ENCODE results near the gene ELL3. TPM values are rescaled to one million over a fixed set of nuclear protein-coding genes. Genes with fewer than 3 reads are reported as not detected.
"Not testable (repeated sequence)": the region's sequence is repeated elsewhere in the genome, so short reads cannot be mapped to it uniquely, and the experiment has no call there.

The ELL3 gene, protein sequence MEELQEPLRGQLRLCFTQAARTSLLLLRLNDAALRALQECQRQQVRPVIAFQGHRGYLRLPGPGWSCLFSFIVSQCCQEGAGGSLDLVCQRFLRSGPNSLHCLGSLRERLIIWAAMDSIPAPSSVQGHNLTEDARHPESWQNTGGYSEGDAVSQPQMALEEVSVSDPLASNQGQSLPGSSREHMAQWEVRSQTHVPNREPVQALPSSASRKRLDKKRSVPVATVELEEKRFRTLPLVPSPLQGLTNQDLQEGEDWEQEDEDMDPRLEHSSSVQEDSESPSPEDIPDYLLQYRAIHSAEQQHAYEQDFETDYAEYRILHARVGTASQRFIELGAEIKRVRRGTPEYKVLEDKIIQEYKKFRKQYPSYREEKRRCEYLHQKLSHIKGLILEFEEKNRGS
- total RNA-seq = 5.4 TPM
- polyA plus RNA-seq = 4.1 TPM

DNA sequence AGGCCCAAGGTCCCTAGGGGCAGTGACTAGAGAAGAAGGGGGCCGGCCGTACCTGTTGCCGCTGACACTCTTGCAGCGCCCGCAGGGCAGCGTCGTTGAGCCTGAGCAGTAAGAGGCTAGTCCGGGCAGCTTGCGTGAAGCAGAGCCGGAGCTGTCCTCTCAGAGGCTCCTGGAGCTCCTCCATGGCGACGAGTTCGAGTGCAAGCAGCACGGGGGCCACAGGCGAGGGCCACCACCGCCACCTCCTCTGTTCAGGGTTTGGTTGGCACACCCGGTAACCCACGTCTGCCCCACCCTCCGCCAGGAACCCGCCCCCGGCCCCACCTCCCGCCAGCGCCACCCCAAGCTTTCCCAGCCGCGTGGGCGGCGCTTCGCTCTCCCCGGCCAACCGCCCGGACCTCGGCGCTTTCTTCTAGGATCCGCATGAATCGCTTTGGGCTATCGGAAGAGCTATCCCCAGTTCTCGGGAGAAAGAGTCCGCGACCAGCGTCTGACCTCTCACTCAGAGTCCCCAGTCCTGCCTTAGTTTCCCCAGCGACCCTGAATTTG is at the start of gene ELL3:
TSS of gene ELL3 (minus strand) at position 249 of the 549 bp plus-strand sequence. CDS start at position 184, 65 bp downstream.
- no peak for DNase-seq (ENCODE audit: extremely low spot score)
- WGBS = under 1% methylated on average over 41 of the region's 41 CpGs
- Histone ChIP-seq H3K27ac (ENCODE audit: low read depth) (peak within 1 kb of the TSS; percentile 64), H3K36me3 (ENCODE audit: insufficient read depth) (peaks cover 4% of the 10 kb centered on the region), H3K4me1 (ENCODE audit: insufficient read depth) (no peaks in the 10 kb centered on the region), H3K4me3 (ENCODE audit: low read depth, low read length) (peak within 1 kb of the TSS; percentile 55)

DNA sequence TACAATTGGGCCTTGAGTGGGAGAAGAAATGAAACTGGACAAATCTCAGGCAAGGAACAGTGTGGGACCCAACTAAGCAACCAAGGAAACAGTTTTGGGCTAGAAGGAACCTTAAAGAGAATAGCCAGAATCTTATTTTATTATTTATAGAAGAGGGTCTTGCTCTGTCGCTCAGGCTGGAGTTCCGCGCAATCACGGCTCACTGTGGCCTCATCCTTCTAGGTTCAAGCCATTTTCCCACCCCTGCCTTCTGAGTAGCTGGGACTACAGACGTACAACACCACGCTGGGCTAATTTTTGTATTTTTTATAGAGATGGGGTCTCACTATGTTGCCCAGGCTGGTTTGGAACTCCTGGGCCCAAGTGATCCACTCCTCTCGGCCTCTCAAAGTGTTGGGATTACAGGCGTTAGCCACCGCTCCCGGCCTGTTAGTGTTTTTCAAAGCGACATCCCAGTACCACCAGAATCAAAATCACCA is 49.3 kb upstream of the ELL3 start:
- 96% methylated on average over 11 of the region's 11 CpGs for WGBS
- no peak overlapping the region for H3K27ac ChIP-seq (ENCODE audit: low read depth)
- H3K36me3 ChIP-seq (ENCODE audit: insufficient read depth) = no peaks in the 10 kb centered on the region
- DNase-seq (ENCODE audit: extremely low spot score) = no peak
- no peaks in the 10 kb centered on the region for H3K4me1 ChIP-seq (ENCODE audit: insufficient read depth)
- H3K4me3 ChIP-seq (ENCODE audit: low read depth, low read length) = no peak overlapping the region

DNA sequence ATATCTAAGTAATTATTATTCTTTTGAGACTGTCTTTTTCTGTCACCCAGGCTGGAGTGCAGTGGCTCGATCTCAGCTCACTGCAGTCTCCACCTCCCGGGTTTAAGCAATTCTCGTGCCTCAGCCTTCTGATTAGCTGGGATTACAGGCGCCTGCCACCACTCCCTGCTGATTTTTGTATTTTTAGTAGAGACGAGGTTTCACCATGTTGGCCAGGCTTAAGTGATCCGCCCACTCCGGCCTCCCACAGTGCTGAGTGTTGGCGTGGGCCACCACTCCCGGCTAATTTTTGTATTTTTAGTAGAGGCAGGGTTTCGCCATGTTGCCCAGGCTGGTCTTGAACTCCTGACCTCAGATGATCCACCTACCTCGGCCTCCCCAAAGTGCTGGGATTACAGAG is 48.5 kb upstream of the ELL3 start:
- not testable (repeated sequence) for H3K4me3 ChIP-seq (ENCODE audit: low read depth, low read length); H3K36me3 ChIP-seq (ENCODE audit: insufficient read depth); H3K4me1 ChIP-seq (ENCODE audit: insufficient read depth); DNase-seq (ENCODE audit: extremely low spot score); H3K27ac ChIP-seq (ENCODE audit: low read depth)
- 95% methylated on average over 11 of the region's 11 CpGs for WGBS

DNA sequence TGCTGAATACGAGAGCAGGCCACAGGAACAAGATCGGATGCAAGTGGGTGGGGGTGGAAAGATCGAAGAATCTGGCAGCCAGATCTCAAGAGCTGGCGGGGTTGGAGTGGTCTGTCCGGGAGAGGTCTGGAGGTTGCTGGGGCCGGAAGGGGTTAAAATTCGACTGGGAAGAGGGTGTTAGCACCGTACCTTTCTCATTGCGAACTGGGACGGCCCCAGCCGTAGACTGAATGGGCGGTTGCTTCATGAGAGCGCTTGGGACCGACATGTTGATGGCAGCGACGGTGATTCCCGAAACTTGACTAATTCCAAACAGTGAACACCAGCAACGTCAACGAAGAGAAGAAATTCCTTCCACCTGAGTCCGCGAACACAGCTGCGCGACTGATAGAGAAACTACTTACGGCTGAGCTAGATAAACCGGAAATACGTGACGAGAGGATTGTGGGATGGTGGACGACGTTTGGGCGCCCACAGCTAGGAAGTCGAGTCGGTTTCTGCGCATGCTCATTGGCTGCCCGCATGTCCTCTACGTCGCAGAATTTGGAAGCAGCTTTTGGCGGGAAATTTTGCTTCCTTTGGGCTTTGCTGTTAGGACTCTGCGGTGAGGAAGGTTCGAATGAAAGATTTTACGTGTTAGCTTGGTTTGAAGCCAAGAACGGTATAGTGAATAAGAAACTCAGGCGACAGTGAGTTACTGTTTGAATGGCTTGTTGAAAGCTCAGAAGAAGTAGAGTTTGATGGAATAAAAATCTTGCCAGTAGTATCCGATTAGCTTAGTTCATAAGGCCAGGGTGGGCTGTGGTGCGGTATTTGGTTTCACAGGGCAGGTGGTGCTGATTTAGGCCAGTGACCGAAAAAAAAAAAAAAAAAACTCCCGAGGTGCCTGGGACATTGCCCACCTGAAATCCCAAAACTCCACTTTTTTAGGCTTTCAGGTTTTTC is 47.8 kb upstream of the ELL3 start, which contains the start of gene MFAP1:
TSS of gene MFAP1 (minus strand) at position 389 of the 945 bp plus-strand sequence. CDS start at position 268, 121 bp downstream.
- peak within 1 kb of the TSS; percentile 70 for H3K4me3 ChIP-seq (ENCODE audit: low read depth, low read length)
- WGBS = 9% methylated on average over 46 of the region's 46 CpGs
- peak within 1 kb of the TSS; percentile 92 for H3K27ac ChIP-seq (ENCODE audit: low read depth)
- no peaks in the 10 kb centered on the region for H3K36me3 ChIP-seq (ENCODE audit: insufficient read depth)
- no peaks in the 10 kb centered on the region for H3K4me1 ChIP-seq (ENCODE audit: insufficient read depth)
- peak; percentile 95 for DNase-seq (ENCODE audit: extremely low spot score)

DNA sequence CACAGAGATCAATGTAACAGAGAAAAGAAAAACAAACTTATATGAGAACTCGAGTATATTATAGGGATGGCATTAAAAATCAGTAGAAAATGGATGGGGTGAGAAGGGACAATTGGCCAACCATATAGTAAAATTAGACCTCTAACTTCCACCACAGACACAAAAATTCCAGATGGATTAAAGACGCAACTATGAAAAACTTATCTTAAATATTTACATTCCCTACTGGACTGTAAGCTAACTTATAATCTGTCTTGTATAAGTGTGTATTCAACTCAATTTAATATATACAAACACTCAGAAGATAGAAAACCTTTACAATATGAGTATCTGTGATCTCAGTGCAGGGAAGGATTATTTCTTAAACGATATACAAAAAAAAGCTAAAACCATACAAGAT is 44.7 kb upstream of the ELL3 start:
- DNase-seq (ENCODE audit: extremely low spot score) = no peak
- Histone ChIP-seq H3K36me3 (ENCODE audit: insufficient read depth) (peaks cover 2% of the 10 kb centered on the region), H3K27ac (ENCODE audit: low read depth) (no peak overlapping the region), H3K4me3 (ENCODE audit: low read depth, low read length) (no peak overlapping the region), H3K4me1 (ENCODE audit: insufficient read depth) (no peaks in the 10 kb centered on the region)
- 26% methylated on average over 3 of the region's 3 CpGs for WGBS

- H3K4me1 ChIP-seq (ENCODE audit: insufficient read depth); H3K4me3 ChIP-seq (ENCODE audit: low read depth, low read length); H3K27ac ChIP-seq (ENCODE audit: low read depth); DNase-seq (ENCODE audit: extremely low spot score); H3K36me3 ChIP-seq (ENCODE audit: insufficient read depth): not testable (repeated sequence)
- WGBS = 94% methylated on average over 5 of the region's 5 CpGs
Observed at GRCh38 chr15:43815064-43815463, 38.3 kb upstream of the ELL3 start.

DNA sequence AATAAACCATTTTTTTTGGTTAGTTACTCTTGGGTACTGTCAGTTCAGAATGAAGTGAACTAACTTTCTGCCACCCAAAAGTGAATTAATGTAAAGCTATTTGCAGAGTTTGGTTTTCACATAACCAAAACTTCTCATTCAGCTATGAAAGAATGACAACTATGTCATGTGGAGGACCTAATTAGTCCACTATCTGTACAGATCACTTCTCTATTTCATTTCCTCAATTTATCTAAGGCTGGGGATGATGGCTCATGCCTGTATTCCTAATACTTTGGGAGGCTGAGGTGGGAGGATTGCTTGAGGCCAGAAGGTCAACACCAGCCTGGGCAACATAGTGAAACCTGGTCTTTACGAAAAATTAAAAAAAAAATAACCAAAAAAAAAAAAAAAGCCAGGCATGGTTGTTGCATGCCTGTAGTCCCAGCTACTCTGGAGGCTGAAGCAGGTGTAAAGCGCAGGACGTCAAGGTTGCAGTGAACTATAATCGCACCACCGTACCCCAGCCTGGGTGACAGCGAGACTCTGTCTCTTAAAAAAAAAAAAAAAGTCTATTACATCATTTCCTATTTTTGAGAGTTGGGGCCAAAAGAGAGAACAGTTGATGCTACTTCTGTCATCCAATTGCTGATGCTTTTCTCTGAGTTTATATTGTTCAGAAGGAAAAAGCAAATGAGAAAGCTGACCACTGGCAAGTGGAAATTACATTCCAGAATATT is 32.4 kb upstream of the ELL3 start:
- Histone ChIP-seq H3K27ac (ENCODE audit: low read depth) (no peak overlapping the region), H3K36me3 (ENCODE audit: insufficient read depth) (peaks cover 13% of the 10 kb centered on the region), H3K4me1 (ENCODE audit: insufficient read depth) (no peaks in the 10 kb centered on the region), H3K4me3 (ENCODE audit: low read depth, low read length) (no peak overlapping the region)
- DNase-seq (ENCODE audit: extremely low spot score) = no peak
- 90% methylated on average over 6 of the region's 6 CpGs for WGBS

- DNase-seq (ENCODE audit: extremely low spot score) = no peak
- 94% methylated on average over 5 of the region's 5 CpGs for WGBS
- H3K27ac ChIP-seq (ENCODE audit: low read depth) = no peak overlapping the region
- no peaks in the 10 kb centered on the region for H3K4me1 ChIP-seq (ENCODE audit: insufficient read depth)
- H3K36me3 ChIP-seq (ENCODE audit: insufficient read depth) = peaks cover 13% of the 10 kb centered on the region
- H3K4me3 ChIP-seq (ENCODE audit: low read depth, low read length) = no peak overlapping the region
Observed at GRCh38 chr15:43808435-43808950, 31.7 kb upstream of the ELL3 start.

DNA sequence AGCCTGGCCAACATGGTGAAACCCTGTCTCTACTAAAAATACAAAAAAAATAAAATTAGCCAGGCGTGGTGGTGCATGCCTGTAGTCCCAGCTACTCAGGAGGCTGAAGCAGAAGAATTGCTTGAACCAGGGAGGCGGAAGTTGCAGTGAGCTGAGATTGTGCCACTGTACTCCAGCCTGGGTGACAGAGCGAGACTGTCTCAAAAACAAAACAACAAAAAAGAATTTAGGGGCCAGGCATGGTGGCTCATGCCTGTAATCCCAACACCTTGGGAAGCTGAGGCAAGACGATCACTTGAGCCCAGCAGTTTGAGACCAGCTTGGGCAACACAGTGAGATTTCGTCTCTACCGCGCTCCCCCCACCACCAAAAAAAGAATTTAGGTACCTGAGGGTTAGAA is 25.9 kb upstream of the ELL3 start:
- WGBS = 97% methylated on average over 7 of the region's 7 CpGs
- DNase-seq (ENCODE audit: extremely low spot score); H3K36me3 ChIP-seq (ENCODE audit: insufficient read depth); H3K4me3 ChIP-seq (ENCODE audit: low read depth, low read length); H3K27ac ChIP-seq (ENCODE audit: low read depth); H3K4me1 ChIP-seq (ENCODE audit: insufficient read depth): not testable (repeated sequence)

GRCh38 chr15:43800286-43801141 is 23.7 kb upstream of the ELL3 start, which contains the start of gene HYPK:
TSS of gene HYPK (plus strand) at chr15:43800599. CDS start at chr15:43800623, 24 bp downstream.
- Histone ChIP-seq H3K36me3 (ENCODE audit: insufficient read depth) (peaks cover 6% of the 10 kb centered on the region), H3K4me1 (ENCODE audit: insufficient read depth) (peaks cover 2% of the 10 kb centered on the region), H3K27ac (ENCODE audit: low read depth) (peak within 1 kb of the TSS; percentile 84), H3K4me3 (ENCODE audit: low read depth, low read length) (peak within 1 kb of the TSS; percentile 87)
- WGBS = 3% methylated on average over 44 of the region's 44 CpGs
- peak; percentile 79 for DNase-seq (ENCODE audit: extremely low spot score)

- Histone ChIP-seq H3K27ac (ENCODE audit: low read depth) (peak within 1 kb of the TSS; percentile 84), H3K36me3 (ENCODE audit: insufficient read depth) (peaks cover 6% of the 10 kb centered on the region), H3K4me3 (ENCODE audit: low read depth, low read length) (peak within 1 kb of the TSS; percentile 87), H3K4me1 (ENCODE audit: insufficient read depth) (peaks cover 2% of the 10 kb centered on the region)
- DNase-seq (ENCODE audit: extremely low spot score) = no peak
- 89% methylated on average over 8 of the region's 8 CpGs for WGBS
Observed at GRCh38 chr15:43799945-43800285, 23.1 kb upstream of the ELL3 start, which contains the start of gene SERINC4. TSS of gene SERINC4 (minus strand) at chr15:43800220. CDS start at chr15:43799986, 234 bp downstream.

Data from urinary bladder (tissue), 4 donors.